SK-N-SH (cell line): ENCODE measurements around the gene GALNT11. TPM values are rescaled to one million over a fixed set of nuclear protein-coding genes. Genes with fewer than 3 reads are reported as not detected.
"Not testable (repeated sequence)": the region's sequence is repeated elsewhere in the genome, so short reads cannot be mapped to it uniquely, and the experiment has no call there.

Experiments used
- CTCF ChIA-PET: fragments of 300-600, 350-600 bp; formaldehyde crosslinking; extraction: SDS; loops from one replicate; lab custom pipeline; 2021; lab: Yijun Ruan, JAX
- POLR2A ChIA-PET: fragments of 350-600 bp; sonication (Branson Sonifier 250); formaldehyde crosslinking; extraction: SDS; loops from one replicate; lab custom pipeline; 2020; ENCODE audit warnings: antibody characterized with exemption, inconsistent platforms; lab: Yijun Ruan, JAX
- DNase-seq: peaks from one replicate; pipeline ENCODE4 v3.0.0; 2012
- H2AFZ ChIP-seq: fragments of 200-600 bp; sonication (generic); 2 replicates; pipeline ENCODE4 v1.8.1; 2016; ENCODE audit warnings: antibody characterized with exemption, mild to moderate bottlenecking, low read depth
- H3F3A ChIP-seq: fragments of 200-600 bp; sonication (generic); replicated peaks from 2 replicates; pipeline ENCODE3; 2016; ENCODE audit warnings: antibody characterized with exemption, mild to moderate bottlenecking; ENCODE audit not compliant: insufficient read depth
- H3K27ac ChIP-seq, 2 experiments: fragments of 200-500 bp in 1 of 2; fragments of 200-600 bp in 1 of 2; sonication (Bioruptor generic) in 1 of 2; sonication (generic), shearing (Covaris generic) in 1 of 2; 2 replicates each; pipeline versions ENCODE4 v1.5.1 to v1.6.1; 2014 to 2016; ENCODE audit warnings: low read depth in 2 of 2, inconsistent platforms in 1 of 2, low read length in 1 of 2, mild to moderate bottlenecking in 1 of 2, mixed read lengths in 1 of 2
- H3K27me3 ChIP-seq: fragments of 200-600 bp; sonication (generic), shearing (Covaris generic); 2 replicates; pipeline ENCODE4 v1.6.1; 2016; ENCODE audit warnings: mixed run types; ENCODE audit not compliant: insufficient read depth
- H3K36me3 ChIP-seq, 2 experiments: fragments of 200-500 bp in 1 of 2; fragments of 200-600 bp in 1 of 2; sonication (Bioruptor generic) in 1 of 2; sonication (generic) in 1 of 2; replicated peaks in 1 of 2; 2 replicates each; pipeline versions ENCODE3 to v1.5.1; 2014 to 2016; ENCODE audit warnings: low read length in 1 of 2, mild to moderate bottlenecking in 1 of 2; ENCODE audit not compliant: insufficient read depth in 2 of 2, control insufficient read depth in 1 of 2
- H3K4me1 ChIP-seq, 2 experiments: fragments of 200-500 bp in 1 of 2; fragments of 200-600 bp in 1 of 2; sonication (Bioruptor generic) in 1 of 2; sonication (generic), shearing (Covaris generic) in 1 of 2; 2 replicates each; pipeline versions ENCODE4 v1.5.1 to v1.6.1; 2014 to 2016; ENCODE audit warnings: low read depth in 1 of 2, low read length in 1 of 2, mixed run types in 1 of 2; ENCODE audit not compliant: insufficient read depth in 2 of 2, control insufficient read depth in 1 of 2
- H3K4me2 ChIP-seq: fragments of 200-600 bp; sonication (generic), shearing (Covaris generic); 2 replicates; pipeline ENCODE4 v1.6.1; 2017; ENCODE audit warnings: mixed run types
- H3K4me3 ChIP-seq, 2 experiments: fragments of 200-500 bp in 1 of 2; fragments of 200-600 bp in 1 of 2; sonication (Bioruptor generic) in 1 of 2; sonication (generic), shearing (Covaris generic) in 1 of 2; 2 replicates each; pipeline versions ENCODE4 v1.5.1 to v1.8.1; 2014 to 2016; ENCODE audit warnings: low read depth in 2 of 2, inconsistent platforms in 1 of 2, low read length in 1 of 2, mild to moderate bottlenecking in 1 of 2, mixed read lengths in 1 of 2, moderate library complexity in 1 of 2
- H3K79me2 ChIP-seq: fragments of 200-600 bp; sonication (generic); 2 replicates; pipeline ENCODE4 v1.8.1; 2017; ENCODE audit warnings: mild to moderate bottlenecking; ENCODE audit not compliant: insufficient read depth
- H3K9ac ChIP-seq: fragments of 200-600 bp; sonication (generic); 2 replicates; pipeline ENCODE4 v1.6.1; 2017; ENCODE audit warnings: mixed run types
- H3K9me2 ChIP-seq: fragments of 200-600 bp; sonication (generic); 2 replicates; pipeline ENCODE4 v1.6.1; 2017; ENCODE audit warnings: mixed run types
- H3K9me3 ChIP-seq: fragments of 200-600 bp; sonication (generic); 2 replicates; pipeline ENCODE4 v1.6.1; 2017; ENCODE audit warnings: mixed run types, mild to moderate bottlenecking, moderate library complexity
- H4K20me1 ChIP-seq: fragments of 200-600 bp; sonication (generic); 2 replicates; pipeline ENCODE4 v1.6.1; 2017; ENCODE audit warnings: mild to moderate bottlenecking, mixed run types; ENCODE audit not compliant: insufficient read depth
- CHD2 ChIP-seq: fragments of 150-350 bp; IDR thresholded peaks from 2 replicates; pipeline ENCODE4 v1.6.1; 2018; ENCODE audit warnings: low read length; ENCODE audit not compliant: partially characterized antibody
- ELF1 ChIP-seq: IDR thresholded peaks from 2 replicates; pipeline ENCODE4 v1.4.0; 2012
- IRF3 ChIP-seq: fragments of 150-350 bp; IDR thresholded peaks from 2 replicates; pipeline ENCODE4 v1.6.1; 2016; ENCODE audit warnings: mild to moderate bottlenecking, low read depth, low read length
- MEF2A ChIP-seq: IDR thresholded peaks from 2 replicates; pipeline ENCODE4 v1.4.0; 2012; ENCODE audit warnings: low read depth, borderline replicate concordance
- PBX3 ChIP-seq: IDR thresholded peaks from 2 replicates; pipeline ENCODE4; 2012
- TEAD4 ChIP-seq: IDR thresholded peaks from 2 replicates; pipeline ENCODE4 v1.4.0; 2012; ENCODE audit warnings: mild to moderate bottlenecking, borderline replicate concordance; ENCODE audit not compliant: insufficient read depth
- WGBS: methylation state at CpG from one replicate; pipeline ENCODE4 v1.1.6; 2017; ENCODE audit warnings: low lambda C conversion rate; 5-methylcytosine and 5-hydroxymethylcytosine counted together
- polyA plus RNA-seq, 3 experiments: library from polyadenylated mRNA; depleted of rRNA; stranded (reverse); fragments of >200 nt; gene quantifications; 2 replicates each; pipeline ENCODE4 v1.2.3, GENCODE V29; 2012
- TF ChIP-seq, protein P1 (sequence below): IDR thresholded peaks from 2 replicates; pipeline ENCODE4 v1.4.0; 2012; ENCODE audit warnings: low read depth
- TF ChIP-seq, protein P2 (sequence below): fragments of 150-350 bp; IDR thresholded peaks from 2 replicates; pipeline ENCODE4 v1.6.1; 2017; ENCODE audit warnings: antibody characterized with exemption, low read length, low read depth, borderline replicate concordance
- TF ChIP-seq, protein P3 (sequence below): IDR thresholded peaks from 2 replicates; pipeline ENCODE4 v1.4.0; 2012; ENCODE audit warnings: low read depth, borderline replicate concordance

The GALNT11 gene
- polyA plus RNA-seq, 1 of the 3 experiments (the other 2 are of a cell fraction): 70.0 TPM

GRCh38 chr7:152038410-152038809 lies 12.9 kb downstream of the GALNT11 start:
- H3K4me3 ChIP-seq, H3F3A ChIP-seq, H4K20me1 ChIP-seq, H2AFZ ChIP-seq, DNase-seq, H3K9ac ChIP-seq, H3K27me3 ChIP-seq, H3K4me2 ChIP-seq, H3K9me2 ChIP-seq, POLR2A ChIA-PET, H3K27ac ChIP-seq, H3K9me3 ChIP-seq, H3K4me1 ChIP-seq: not testable (repeated sequence)
- CTCF ChIA-PET: interaction anchor here (0.9 kb wide), 1 partner anchor 13 kb away, joined by 4 read pairs; the partner anchor contains the start of gene GALNT11
- 94% methylated on average over 5 of the region's 5 CpGs for WGBS
- H3K36me3 ChIP-seq: peaks cover 0 to 15% of the 10 kb centered on the region in 2 experiments
- H3K79me2 ChIP-seq: peaks cover 27% of the 10 kb centered on the region; the same call in 1 of the 2 replicates

DNA sequence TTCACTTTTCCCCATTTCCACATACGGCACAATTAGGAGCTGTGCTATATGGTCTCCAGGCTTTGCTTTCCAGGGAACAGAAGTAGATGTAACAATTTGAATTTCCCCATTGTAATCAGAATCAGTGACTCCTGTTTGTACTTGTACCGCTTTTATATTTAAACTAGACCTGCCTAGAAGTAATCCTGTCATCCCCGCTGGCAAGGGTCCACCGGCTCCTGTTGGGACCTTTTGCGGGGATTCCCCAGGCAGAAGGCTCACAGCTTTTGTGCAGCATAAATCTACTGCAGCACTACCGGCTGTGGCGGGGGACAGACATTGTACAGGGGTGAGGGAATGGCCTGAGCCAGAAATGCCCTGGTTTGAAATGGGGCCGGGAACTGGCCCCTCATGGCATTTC lies 17.6 kb downstream of the GALNT11 start:
- H3K27me3 ChIP-seq, POLR2A ChIA-PET, DNase-seq, H3K27ac ChIP-seq, H2AFZ ChIP-seq, H3K9me2 ChIP-seq, H3F3A ChIP-seq, H3K4me3 ChIP-seq, H3K36me3 ChIP-seq, H3K4me2 ChIP-seq, H3K9ac ChIP-seq, CTCF ChIA-PET, H3K4me1 ChIP-seq, H4K20me1 ChIP-seq: not testable (repeated sequence)
- Histone ChIP-seq H3K79me2 (peaks cover 38% of the 10 kb centered on the region; the same call in 1 of the 2 replicates), H3K9me3 (peaks cover 14% of the 10 kb centered on the region; the same call in 1 of the 2 replicates)
- 89% methylated on average over 8 of the region's 8 CpGs for WGBS

DNA sequence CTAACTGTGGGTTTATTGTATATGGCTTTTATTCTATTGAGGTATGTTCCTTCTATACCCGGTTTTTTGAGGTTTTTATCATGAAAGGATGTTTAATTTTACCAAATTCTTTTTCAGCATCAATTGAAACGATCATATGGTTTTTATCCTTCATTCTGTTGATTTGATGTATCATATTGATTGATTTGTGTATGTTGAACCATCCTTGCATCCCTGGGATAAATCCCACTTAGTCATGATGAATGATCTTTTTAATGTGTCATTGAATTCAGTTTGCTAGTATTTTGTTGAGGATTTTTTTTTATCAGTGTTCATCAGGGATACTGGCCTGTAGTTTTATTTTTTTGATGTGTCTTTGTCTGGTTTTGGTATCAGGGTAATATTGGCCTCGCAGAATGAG lies 19.4 kb downstream of the GALNT11 start:
- DNase-seq, H3K9ac ChIP-seq, H3K27ac ChIP-seq, H3K4me2 ChIP-seq, H3K4me3 ChIP-seq, H3K4me1 ChIP-seq, CTCF ChIA-PET, H3K9me2 ChIP-seq, H3K27me3 ChIP-seq, H4K20me1 ChIP-seq, H3K36me3 ChIP-seq, POLR2A ChIA-PET, H3F3A ChIP-seq, H2AFZ ChIP-seq: not testable (repeated sequence)
- Histone ChIP-seq H3K79me2 (peaks cover 45% of the 10 kb centered on the region; the same call in 1 of the 2 replicates), H3K9me3 (peaks cover 12% of the 10 kb centered on the region; the same call in 1 of the 2 replicates)
- 57% methylated on average over 3 of the region's 3 CpGs for WGBS

DNA sequence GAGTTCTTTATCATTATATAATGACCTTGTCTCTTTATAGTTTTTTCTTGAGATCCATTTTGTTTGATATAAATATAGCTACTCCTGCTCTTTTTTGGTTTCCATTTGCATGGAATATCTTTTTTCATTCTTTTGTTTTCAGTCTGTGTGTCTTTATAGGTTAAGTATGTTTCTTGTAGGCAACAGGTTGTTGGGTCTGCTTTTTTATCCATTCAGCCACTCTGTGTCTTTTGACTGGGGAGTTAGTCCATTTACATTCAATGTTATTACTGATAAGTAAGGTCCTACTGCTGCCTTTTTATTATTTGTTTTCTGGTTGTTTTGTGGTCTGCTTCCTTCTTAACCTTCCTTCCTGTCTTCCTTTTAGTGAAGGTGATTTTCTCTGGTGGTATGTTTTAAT lies 21.1 kb downstream of the GALNT11 start:
- Histone ChIP-seq H3K9ac (no peak overlapping the region), H3K27ac (no peak overlapping the region), H3K4me2 (no peak overlapping the region), H4K20me1 (no peaks in the 10 kb centered on the region), H3K4me1 (peaks cover 0 to 5% of the 10 kb centered on the region in 2 experiments; a peak in 1 of 4 replicates), H3K9me3 (peaks cover 12% of the 10 kb centered on the region; the same call in 1 of the 2 replicates), H3K4me3 (no peak overlapping the region), H3K27me3 (no peaks in the 10 kb centered on the region), H3K79me2 (peaks cover 45% of the 10 kb centered on the region; the same call in 1 of the 2 replicates), H3F3A (no peaks in the 10 kb centered on the region), H3K9me2 (no peaks in the 10 kb centered on the region), H3K36me3 (no peaks in the 10 kb centered on the region), H2AFZ (no peak overlapping the region)
- ChIA-PET POLR2A (no interaction called here), CTCF (no interaction called here)
- no peak for DNase-seq
- TF ChIP-seq, protein P1, sequence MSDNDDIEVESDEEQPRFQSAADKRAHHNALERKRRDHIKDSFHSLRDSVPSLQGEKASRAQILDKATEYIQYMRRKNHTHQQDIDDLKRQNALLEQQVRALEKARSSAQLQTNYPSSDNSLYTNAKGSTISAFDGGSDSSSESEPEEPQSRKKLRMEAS: no peak
- TF ChIP-seq MEF2A: no peak
- no peak for TF ChIP-seq TEAD4
- no peak for TF ChIP-seq CHD2
- TF ChIP-seq, protein P2, sequence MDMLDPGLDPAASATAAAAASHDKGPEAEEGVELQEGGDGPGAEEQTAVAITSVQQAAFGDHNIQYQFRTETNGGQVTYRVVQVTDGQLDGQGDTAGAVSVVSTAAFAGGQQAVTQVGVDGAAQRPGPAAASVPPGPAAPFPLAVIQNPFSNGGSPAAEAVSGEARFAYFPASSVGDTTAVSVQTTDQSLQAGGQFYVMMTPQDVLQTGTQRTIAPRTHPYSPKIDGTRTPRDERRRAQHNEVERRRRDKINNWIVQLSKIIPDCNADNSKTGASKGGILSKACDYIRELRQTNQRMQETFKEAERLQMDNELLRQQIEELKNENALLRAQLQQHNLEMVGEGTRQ: no peak
- TF ChIP-seq, protein P3, sequence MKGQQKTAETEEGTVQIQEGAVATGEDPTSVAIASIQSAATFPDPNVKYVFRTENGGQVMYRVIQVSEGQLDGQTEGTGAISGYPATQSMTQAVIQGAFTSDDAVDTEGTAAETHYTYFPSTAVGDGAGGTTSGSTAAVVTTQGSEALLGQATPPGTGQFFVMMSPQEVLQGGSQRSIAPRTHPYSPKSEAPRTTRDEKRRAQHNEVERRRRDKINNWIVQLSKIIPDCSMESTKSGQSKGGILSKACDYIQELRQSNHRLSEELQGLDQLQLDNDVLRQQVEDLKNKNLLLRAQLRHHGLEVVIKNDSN: no peak
- TF ChIP-seq IRF3: no peak
- no peak for TF ChIP-seq ELF1
- TF ChIP-seq PBX3: no peak
